Gastroesophageal sphincter (tissue), 3 donors: ENCODE results near the gene TLE3.

Experiments
- EP300 ChIP-seq: sonication (generic); formaldehyde crosslinking; IDR thresholded peaks from one replicate; pipeline ENCODE4 v1.6.1; 2017; ENCODE audit warnings: antibody characterized with exemption, mild to moderate bottlenecking
- POLR2AphosphoS5 ChIP-seq: sonication (generic); formaldehyde crosslinking; IDR thresholded peaks from one replicate; pipeline ENCODE4 v1.6.1; 2017; ENCODE audit warnings: antibody characterized with exemption
- TF ChIP-seq, protein P1 (sequence below), 4 experiments: fragments of 200-600 bp in 2 of 4; fragments of 450-650 bp in 2 of 4; sonication (generic) in 1 of 4; IDR thresholded peaks; one replicate each; pipeline ENCODE4 v1.5.1; 2017 to 2019; ENCODE audit warnings: antibody characterized with exemption in 4 of 4, mild to moderate bottlenecking in 2 of 4, moderate library complexity in 2 of 4

GRCh38 chr15:70044168-70044567 is 53.5 kb downstream of the TLE3 start:
- TF ChIP-seq, protein P1, sequence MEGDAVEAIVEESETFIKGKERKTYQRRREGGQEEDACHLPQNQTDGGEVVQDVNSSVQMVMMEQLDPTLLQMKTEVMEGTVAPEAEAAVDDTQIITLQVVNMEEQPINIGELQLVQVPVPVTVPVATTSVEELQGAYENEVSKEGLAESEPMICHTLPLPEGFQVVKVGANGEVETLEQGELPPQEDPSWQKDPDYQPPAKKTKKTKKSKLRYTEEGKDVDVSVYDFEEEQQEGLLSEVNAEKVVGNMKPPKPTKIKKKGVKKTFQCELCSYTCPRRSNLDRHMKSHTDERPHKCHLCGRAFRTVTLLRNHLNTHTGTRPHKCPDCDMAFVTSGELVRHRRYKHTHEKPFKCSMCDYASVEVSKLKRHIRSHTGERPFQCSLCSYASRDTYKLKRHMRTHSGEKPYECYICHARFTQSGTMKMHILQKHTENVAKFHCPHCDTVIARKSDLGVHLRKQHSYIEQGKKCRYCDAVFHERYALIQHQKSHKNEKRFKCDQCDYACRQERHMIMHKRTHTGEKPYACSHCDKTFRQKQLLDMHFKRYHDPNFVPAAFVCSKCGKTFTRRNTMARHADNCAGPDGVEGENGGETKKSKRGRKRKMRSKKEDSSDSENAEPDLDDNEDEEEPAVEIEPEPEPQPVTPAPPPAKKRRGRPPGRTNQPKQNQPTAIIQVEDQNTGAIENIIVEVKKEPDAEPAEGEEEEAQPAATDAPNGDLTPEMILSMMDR (IDR thresholded peaks at IDR 0.05), result no peak
- no peak for TF ChIP-seq EP300
- TF ChIP-seq POLR2AphosphoS5, result no peak
